ENCODE measurements around the gene PBLD.

GRCh38 chr10:68247931-68248330 lies 84.8 kb downstream of the PBLD start:
- no peak for TF ChIP-seq POLR2A (IDR thresholded peaks at IDR 0.05)
- TF ChIP-seq CTCF (IDR thresholded peaks at IDR 0.05) = no peak
